GM21381 (cell line): ENCODE data around the gene MAP3K5.
"Not testable (repeated sequence)": the region's sequence is repeated elsewhere in the genome, so short reads cannot be mapped to it uniquely, and the experiment has no call there.

Source experiments
- ATAC-seq: cut with Tn5 transposase; IDR thresholded peaks from one replicate; pipeline ENCODE4 v1.9.1; 2021; ENCODE audit warnings: mild to moderate bottlenecking, moderate library complexity; ENCODE audit not compliant: unreplicated experiment

Gene MAP3K5

GRCh38 chr6:136774228-136775041, 17.8 kb downstream of the MAP3K5 start:
- no peak for ATAC-seq

DNA sequence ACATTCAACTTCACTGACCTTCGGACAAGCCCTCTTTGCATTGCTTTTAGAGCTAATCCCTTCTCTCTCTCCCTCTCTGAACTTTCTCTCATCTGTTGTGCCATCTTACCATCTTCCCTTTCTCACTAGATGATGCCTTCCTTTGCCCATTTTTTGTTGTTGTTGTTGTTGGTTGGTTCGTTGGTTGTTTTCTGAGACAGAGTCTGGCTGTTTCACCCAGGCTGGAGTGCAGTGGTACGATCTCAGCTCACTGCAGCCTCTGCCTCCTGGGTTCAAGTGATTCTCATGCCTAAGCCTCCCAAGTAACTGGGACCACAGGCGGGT, 18.8 kb downstream of the MAP3K5 start:
- ATAC-seq, result no peak

GRCh38 chr6:136772685-136773472, 19.4 kb downstream of the MAP3K5 start:
- peak; percentile 67 for ATAC-seq

DNA sequence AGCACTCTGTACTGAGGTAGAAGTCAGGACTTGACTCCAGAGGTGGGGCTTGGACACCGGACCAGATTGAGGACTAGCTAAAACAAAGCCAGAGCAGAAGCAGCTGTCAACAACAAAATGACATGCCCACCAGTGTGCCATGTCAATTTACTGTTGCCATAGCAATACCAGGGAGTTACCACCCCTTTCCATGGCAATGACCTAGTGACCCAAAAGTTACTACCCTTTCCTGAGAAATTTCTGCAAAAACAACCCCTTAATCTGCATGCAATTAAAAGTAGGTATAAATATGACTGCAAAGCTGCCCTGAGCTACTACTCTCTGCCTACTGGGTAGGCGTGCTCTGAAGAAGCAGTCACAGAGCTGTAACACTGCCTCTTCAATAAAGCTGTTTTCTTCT, 21.0 kb downstream of the MAP3K5 start:
- ATAC-seq, result no peak

DNA sequence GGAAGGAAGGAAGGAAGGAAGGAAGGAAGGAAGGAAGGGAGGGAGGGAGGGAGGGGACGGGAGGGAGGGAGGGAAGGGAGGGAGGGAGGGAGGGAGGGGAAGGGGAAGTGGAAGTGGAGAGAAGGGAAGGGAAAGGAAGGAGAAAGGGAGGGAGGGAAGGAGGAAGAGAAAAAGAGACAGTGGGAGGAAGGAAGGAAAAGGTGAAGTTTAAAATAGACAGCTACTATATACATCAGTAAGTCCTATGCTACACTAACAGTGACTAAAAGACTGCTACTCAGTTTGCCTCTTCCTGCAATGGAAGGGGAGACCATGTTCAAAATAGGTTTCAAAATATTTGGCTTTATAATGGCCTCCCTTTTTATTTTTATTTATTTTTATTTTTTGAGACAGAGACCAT, 22.5 kb downstream of the MAP3K5 start:
- ATAC-seq, result no peak

- ATAC-seq, result no peak
Measured at GRCh38 chr6:136769124-136769523, 23.2 kb downstream of the MAP3K5 start.

GRCh38 chr6:136767570-136768309, 24.5 kb downstream of the MAP3K5 start:
- no peak for ATAC-seq

DNA sequence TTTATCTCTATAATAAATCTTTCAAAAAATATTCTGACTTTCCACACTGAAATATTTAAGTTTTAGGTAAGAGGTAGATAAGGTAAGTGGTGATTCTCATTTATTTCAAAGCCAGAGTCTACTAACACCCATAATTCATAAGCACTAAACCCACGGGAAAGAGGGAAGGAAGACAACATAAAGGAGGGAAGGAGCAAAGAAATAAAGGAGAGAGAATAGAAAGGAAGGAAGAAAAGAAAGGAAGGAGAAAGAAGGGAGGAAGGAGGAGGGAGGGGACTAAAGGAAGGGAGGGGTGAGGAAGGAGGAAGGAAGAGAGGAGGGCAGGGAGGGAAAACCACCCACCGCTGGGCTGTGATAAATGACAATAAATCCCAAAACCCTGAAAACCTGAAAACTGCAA, 25.2 kb downstream of the MAP3K5 start:
- ATAC-seq, result no peak

GRCh38 chr6:136766274-136766673, 26.0 kb downstream of the MAP3K5 start:
- no peak for ATAC-seq

GRCh38 chr6:136764517-136764993, 27.7 kb downstream of the MAP3K5 start:
- peak; percentile 44 for ATAC-seq

DNA sequence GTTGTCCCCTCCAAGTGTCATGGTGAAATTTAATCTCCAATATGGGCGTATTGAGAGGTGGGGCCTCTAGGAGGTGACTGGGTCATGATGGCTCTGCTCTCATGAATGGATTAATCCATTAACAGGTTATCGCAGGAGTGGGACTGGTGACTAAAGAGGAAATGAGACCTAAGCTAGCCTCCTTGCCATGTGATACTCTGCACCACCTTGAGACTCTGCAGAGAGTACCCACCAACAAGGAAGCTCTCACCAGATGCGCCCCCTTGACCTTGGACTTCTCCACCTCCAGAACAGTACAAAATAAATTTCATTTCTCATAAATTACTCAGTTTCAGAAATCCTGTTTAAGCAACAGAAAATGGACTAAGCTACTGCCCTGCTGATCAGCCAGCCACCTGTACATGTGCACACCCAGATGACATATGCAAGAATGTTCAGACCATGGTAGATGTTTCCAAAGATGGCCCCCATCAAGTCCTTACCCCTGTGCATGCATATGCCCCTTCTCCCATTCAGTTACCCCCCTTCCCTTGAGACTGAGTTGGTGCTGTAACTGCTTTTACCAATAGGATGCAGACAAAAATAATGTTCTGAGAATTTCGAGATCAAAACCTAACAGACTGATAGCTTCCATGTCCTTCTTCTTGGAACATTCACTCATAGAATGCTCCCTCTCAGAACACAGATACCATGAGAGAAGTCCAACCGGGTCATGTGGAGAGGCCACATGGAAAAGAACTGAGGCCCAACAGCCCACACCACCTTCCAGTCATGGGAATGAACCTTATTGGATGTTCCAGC, 28.4 kb downstream of the MAP3K5 start:
- ATAC-seq, result peak; percentile 32

GRCh38 chr6:136763255-136763654, 29.0 kb downstream of the MAP3K5 start:
- peak; percentile 31 for ATAC-seq

DNA sequence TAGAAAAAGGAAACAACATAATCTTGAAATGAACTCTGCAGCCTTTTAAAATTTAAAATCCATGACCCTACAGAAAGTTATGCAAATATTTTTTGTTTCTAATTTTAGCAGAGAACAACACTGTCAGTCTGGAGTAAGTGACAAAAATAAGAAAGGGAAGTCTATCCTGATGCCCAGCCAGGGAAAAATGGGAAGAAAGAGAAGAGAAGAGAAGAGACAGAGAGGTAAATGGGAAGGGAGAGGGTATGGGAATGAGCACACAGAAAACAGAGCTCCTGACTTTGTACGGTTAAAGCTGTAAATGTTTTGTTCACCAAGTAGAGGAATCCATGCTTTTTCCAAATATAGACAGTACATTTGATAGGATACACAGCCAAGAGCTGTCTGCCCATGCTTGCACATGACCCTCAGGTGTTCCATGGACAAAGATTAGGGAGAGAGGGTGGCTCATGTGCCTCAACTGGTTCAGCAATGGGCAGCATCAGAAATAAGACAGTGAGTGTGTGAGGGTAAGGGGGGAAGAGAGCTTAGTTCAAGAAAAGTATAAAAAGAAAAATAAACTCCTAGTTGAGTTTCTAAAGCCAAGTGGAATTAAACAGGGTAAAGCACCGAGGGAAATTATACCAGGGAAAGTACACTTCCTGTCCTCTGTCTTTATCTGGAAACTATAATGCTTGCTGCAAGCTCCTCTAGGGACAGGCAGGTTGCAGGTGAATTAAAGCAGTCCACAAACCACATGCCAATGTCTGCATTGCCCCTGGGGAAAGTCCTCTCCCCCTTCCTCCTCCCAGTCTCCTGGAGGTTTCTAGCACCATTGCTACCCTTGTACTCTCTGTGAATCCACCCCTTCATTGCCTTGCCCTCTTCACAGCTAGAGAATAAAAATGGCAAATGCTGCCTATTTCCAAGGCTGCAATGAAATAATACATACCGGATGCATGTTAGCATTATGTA, 30.0 kb downstream of the MAP3K5 start:
- no peak for ATAC-seq

- ATAC-seq, result no peak
Measured at GRCh38 chr6:136761227-136761922, 30.9 kb downstream of the MAP3K5 start.

- ATAC-seq, result not testable (repeated sequence)
Measured at GRCh38 chr6:136760781-136761180, 31.5 kb downstream of the MAP3K5 start.

- no peak for ATAC-seq
Measured at GRCh38 chr6:136757150-136757549, 35.1 kb downstream of the MAP3K5 start.

GRCh38 chr6:136754820-136755219, 37.5 kb downstream of the MAP3K5 start:
- no peak for ATAC-seq

- no peak for ATAC-seq
Measured at GRCh38 chr6:136753624-136754023, 38.7 kb downstream of the MAP3K5 start.

DNA sequence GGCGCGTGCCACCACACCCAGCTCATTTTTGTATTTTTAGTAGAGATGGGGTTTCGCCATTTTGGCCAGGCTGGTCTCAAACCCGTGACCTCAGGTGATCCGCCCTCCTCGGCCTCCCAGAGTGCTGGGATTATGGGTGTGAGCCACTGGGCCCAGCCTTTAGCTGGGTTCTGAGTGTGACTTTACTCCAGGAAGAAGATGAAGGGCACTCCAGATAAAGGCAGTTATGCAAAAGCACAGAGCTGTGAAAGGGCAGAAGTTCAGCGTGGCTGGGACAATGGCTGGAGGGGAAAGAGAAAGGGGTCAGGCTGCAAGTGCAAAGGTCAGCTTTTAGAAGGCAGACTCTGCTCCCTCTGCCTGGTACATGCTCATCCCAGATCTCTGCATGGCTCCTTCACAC, 39.7 kb downstream of the MAP3K5 start:
- ATAC-seq, result no peak
